GM21529 (cell line): ENCODE results near the gene SNTG2.
"Not testable (repeated sequence)": the region's sequence is repeated elsewhere in the genome, so short reads cannot be mapped to it uniquely, and the experiment has no call there.

Experiments used
- ATAC-seq: cut with Tn5 transposase; IDR thresholded peaks from one replicate; pipeline ENCODE4 v1.9.1; 2021; ENCODE audit not compliant: unreplicated experiment

The SNTG2 gene

GRCh38 chr2:950080-950966, at the start of gene SNTG2:
TSS of gene SNTG2 (plus strand) at chr2:950849. CDS start at chr2:950997, 148 bp downstream.
- ATAC-seq: no peak

DNA sequence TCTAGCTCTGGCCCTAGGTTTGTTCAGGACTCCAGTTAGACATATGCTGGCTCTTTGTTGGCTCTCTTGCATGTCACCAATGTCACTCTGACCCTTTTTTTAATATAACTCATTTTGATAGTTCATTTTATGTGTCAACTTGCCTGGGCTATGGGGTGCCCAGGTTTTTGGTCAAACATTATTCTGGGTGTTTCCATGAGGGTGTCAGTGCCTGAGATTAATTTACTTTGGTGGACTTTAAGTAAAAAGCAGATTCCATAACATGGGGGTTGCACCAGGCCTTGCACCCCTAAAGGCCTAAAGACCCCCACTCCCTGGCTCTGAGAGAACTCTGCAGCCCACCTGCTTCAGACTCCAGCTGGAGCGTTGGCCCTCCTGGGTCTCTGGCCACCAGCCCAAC, 48.1 kb upstream of the SNTG2 start:
- no peak for ATAC-seq

DNA sequence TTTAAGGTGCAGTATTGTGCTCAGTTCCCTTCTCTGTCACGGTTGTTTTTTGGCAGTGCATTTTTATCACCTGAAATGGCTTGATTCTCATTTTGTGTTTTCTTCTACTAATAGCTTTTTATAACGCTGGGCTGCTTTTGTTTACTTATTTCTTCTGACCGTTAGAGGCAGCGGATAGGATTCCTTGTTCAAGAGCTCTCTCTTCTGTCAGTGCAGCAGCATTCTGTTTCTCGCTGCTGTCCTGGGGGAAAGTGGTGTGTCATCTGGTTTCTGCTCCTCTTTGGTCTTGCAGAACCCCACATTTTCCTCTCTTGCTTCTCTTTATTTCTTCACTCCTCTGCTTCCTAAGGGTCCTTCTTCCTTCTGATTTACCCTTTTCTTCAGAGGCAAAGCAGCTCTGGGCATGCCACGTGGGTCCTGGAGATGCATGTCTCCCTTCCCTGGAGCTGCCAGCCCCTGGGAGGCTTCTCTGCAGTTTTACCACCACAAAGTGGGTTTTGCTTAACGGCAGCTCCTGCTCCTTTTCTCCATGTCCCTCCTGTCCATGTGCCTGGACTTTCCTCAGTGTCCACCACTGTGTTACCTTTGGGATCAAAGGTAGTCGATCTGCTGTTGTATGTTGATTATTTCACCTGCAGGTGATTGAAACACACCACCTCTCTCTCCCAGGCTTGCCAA, 47.3 kb upstream of the SNTG2 start:
- no peak for ATAC-seq

DNA sequence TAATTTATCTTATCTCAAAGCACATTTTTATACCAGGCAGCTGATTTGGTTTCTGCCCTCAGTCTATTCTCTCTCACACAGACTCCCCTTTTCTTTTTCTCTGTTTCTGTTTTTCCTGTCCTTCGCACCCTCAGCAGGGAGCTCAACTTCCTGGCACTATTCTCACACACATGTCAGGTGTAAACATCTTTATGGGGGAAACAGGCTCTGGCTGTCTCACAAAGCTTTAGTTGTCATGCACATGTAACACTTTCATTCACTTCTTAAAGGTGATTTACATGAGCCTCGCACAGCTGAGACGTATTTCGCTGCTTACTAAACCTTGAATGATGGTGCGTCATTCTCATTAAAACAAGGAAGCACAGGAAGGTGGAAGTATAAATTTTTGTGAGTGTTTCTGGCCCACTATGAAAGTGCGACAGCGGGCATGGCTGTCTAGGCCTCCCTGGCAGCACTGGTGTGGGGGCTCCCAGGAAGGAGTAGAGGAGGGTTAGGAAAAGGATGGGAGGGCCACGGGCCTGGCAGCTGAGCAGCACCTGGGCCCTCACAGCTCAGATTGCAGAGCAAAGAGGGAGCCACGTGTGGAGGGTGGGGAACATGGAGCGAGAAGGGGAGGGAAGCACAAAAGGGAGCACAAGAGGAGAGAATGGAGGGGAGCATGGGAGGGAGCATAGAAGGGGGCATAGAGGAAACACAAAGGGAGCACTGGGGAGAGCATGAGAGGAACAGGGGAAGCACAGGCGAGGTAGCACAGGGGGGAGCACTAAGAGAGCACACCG, 46.2 kb upstream of the SNTG2 start:
- no peak for ATAC-seq

DNA sequence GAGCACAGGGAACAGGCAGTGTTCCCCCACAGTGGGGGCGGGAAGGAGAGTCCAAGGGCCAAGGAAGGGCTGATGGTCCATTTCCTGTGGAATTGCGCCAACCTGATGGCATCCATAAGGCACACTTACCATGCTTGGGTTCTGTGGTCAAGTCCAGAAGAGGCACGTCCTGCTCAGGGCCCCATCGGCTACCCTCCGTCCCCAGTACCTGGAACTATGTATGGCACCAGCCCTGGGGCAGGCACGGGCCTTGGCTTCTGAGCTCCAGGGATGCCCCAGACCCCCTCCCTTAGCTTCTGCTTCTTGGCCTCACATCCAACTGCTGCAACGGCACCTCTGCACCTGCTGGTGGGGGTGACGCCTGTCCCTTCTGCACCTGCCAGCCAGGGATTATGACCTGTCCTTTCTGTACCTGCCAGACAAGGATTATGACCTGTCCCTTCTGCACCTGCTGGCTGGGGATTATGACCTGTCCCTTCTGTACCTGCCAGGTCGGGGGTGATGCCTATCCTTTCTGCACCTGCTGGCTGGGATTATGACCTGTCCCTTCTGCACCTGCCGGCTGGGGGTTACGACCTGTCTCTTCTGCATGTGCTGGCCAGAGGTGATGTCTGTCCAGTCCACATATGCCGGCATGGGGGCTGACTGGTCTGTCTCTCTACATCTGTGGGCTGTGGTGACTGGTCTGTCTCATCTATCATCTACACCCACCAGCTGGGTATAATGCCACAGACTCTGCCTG, 45.4 kb upstream of the SNTG2 start:
- ATAC-seq: no peak

GRCh38 chr2:905833-906140, 44.9 kb upstream of the SNTG2 start:
- no peak for ATAC-seq

GRCh38 chr2:907706-908105, 42.9 kb upstream of the SNTG2 start:
- no peak for ATAC-seq

GRCh38 chr2:908568-908967, 42.1 kb upstream of the SNTG2 start:
- ATAC-seq: no peak

- not testable (repeated sequence) for ATAC-seq
These were observed 40.8 kb upstream of the SNTG2 start for GRCh38 chr2:909764-910379.

- ATAC-seq: no peak
These were observed 40.0 kb upstream of the SNTG2 start for GRCh38 chr2:910698-911097.

- no peak for ATAC-seq
These were observed 34.7 kb upstream of the SNTG2 start for GRCh38 chr2:915979-916378.

DNA sequence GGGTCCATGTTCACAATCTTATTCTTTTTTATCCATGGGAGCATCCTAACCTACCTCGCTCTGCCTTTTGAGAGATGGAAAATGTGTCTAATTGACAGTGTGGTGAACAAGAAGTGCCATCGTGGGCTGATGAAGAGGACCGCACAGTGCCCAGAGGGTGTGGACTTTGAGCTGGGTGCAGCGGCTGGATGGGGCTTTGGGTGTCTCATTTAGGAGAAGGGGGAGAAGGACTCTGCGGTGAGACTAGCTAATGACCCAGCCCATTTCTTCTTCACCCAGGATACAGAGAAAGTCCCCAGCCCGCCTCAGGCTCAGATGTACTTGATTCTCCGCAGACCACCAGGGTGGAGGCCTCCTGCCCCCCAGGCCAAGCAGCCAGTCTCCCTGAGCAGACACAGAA, 33.7 kb upstream of the SNTG2 start:
- ATAC-seq: no peak

DNA sequence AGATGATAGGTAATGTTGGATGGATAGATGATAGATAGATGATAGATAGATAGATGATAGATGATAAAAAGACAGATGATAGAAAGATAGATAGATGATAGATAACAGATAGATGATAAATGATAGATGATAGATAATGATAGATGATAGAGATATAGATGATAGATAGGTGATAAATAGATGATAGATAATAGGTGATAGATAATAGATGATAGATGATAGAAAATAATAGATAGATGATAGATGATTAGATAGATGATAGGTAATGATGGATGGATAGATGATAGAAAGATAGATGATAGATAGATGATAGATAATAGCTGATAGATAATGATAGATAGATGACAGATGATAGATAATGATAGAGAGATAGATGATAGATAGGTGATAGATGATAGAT, 31.0 kb upstream of the SNTG2 start:
- ATAC-seq: no peak

- ATAC-seq: no peak
These were observed 30.1 kb upstream of the SNTG2 start for GRCh38 chr2:920573-920972.

- no peak for ATAC-seq
These were observed 29.6 kb upstream of the SNTG2 start for GRCh38 chr2:920999-921398.

DNA sequence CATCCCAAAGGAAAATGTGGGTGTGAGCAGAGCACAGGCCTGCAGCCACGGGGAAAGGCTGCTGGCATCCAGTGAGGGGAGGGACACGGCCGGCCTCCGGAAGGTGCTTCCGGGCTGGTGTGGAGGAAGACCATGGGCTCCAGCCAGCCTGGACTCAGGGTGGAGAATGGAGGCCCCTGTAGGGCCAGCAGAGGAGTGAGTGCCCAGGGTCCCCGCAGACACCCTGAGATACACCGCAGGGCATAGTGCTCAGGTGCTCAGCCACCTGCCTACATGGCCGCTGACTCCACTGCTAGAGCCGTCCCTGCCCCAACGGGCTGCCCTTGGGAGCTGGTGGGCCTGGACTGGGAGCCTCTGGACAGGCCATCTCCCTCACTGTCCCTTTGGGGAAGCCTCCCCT, 28.5 kb upstream of the SNTG2 start:
- ATAC-seq: no peak

- no peak for ATAC-seq
These were observed 26.6 kb upstream of the SNTG2 start for GRCh38 chr2:923832-924601.

GRCh38 chr2:924701-925100, 25.9 kb upstream of the SNTG2 start:
- no peak for ATAC-seq

- ATAC-seq: no peak
These were observed 25.3 kb upstream of the SNTG2 start for GRCh38 chr2:925309-925708.

- ATAC-seq: no peak
These were observed 24.9 kb upstream of the SNTG2 start for GRCh38 chr2:925711-926110.
